ENCODE results near the gene SUPT3H.
"Not testable (repeated sequence)": the region's sequence is repeated elsewhere in the genome, so short reads cannot be mapped to it uniquely, and the experiment has no call there.

SUPT3H gene

GRCh38 chr6:45092135-45092534, 285.6 kb downstream of the SUPT3H start:
- Histone ChIP-seq H3K36me3 (ENCODE audit: insufficient read depth, low read length) (no peaks in the 10 kb centered on the region), H3K9me3 (ENCODE audit: control insufficient read depth, insufficient read depth, low read length) (no peaks in the 10 kb centered on the region), H3K9ac (ENCODE audit: low read depth, low read length) (no peak overlapping the region), H3K4me1 (ENCODE audit: insufficient read depth, low read length) (peaks cover 4% of the 10 kb centered on the region; the same call in 1 of the 2 replicates)

GRCh38 chr6:45086360-45087084, 291.2 kb downstream of the SUPT3H start:
- no peak overlapping the region for H3K9ac ChIP-seq (ENCODE audit: low read depth, low read length)
- no peaks in the 10 kb centered on the region for H3K4me1 ChIP-seq (ENCODE audit: insufficient read depth, low read length)
- no peaks in the 10 kb centered on the region for H3K9me3 ChIP-seq (ENCODE audit: control insufficient read depth, insufficient read depth, low read length)
- no peaks in the 10 kb centered on the region for H3K36me3 ChIP-seq (ENCODE audit: insufficient read depth, low read length)

DNA sequence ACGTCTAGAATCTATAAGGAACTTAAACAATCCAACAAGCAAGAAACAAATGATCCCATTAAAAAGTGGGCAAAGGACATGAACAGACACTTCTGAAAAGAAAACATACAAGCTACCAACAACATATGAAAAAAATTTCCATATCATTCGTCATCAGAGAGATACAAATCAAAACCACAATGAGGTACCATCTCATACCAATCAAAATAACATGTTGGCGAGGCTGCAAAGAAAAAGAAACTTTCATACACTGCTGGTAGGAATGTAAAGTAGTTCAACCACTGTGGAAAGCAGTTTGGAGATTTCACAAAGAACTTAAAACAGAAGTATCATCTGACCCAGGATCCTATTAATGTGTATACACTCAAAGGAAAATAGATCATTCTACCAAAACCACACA, 293.5 kb downstream of the SUPT3H start:
- H3K36me3 ChIP-seq (ENCODE audit: insufficient read depth, low read length) = no peaks in the 10 kb centered on the region
- no peak overlapping the region for H3K9ac ChIP-seq (ENCODE audit: low read depth, low read length)
- no peaks in the 10 kb centered on the region for H3K4me1 ChIP-seq (ENCODE audit: insufficient read depth, low read length)
- H3K9me3 ChIP-seq (ENCODE audit: control insufficient read depth, insufficient read depth, low read length) = no peaks in the 10 kb centered on the region; the same call in 1 of the 2 replicates

DNA sequence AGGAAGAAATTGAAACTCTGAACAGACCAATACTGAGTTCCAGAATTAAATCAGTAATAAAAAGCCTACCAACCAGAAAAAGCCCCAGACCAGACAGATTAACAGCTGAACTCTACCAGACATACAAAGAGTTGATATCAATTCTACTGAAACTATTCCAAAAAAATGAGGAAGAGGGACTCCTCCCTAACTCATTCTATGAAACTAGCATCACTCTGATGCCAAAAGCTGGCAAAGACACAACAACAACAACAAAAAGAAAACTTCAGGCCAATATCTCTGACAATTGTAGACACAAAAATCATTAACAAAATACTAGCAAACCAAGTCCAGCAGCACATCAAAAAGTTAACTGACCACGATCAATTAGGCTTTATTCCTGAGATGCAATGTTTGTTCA, 295.6 kb downstream of the SUPT3H start:
- Histone ChIP-seq H3K36me3 (ENCODE audit: insufficient read depth, low read length) (no peaks in the 10 kb centered on the region), H3K9me3 (ENCODE audit: control insufficient read depth, insufficient read depth, low read length) (no peaks in the 10 kb centered on the region; the same call in 1 of the 2 replicates), H3K4me1 (ENCODE audit: insufficient read depth, low read length) (no peaks in the 10 kb centered on the region), H3K9ac (ENCODE audit: low read depth, low read length) (no peak overlapping the region)

GRCh38 chr6:45081634-45082033, 296.1 kb downstream of the SUPT3H start:
- H3K4me1 ChIP-seq (ENCODE audit: insufficient read depth, low read length) = no peaks in the 10 kb centered on the region
- no peak overlapping the region for H3K9ac ChIP-seq (ENCODE audit: low read depth, low read length)
- no peaks in the 10 kb centered on the region for H3K36me3 ChIP-seq (ENCODE audit: insufficient read depth, low read length)
- H3K9me3 ChIP-seq (ENCODE audit: control insufficient read depth, insufficient read depth, low read length) = no peaks in the 10 kb centered on the region; the same call in 1 of the 2 replicates

- no peaks in the 10 kb centered on the region for H3K4me1 ChIP-seq (ENCODE audit: insufficient read depth, low read length)
- H3K9me3 ChIP-seq (ENCODE audit: control insufficient read depth, insufficient read depth, low read length) = no peaks in the 10 kb centered on the region; the same call in 1 of the 2 replicates
- no peak overlapping the region for H3K9ac ChIP-seq (ENCODE audit: low read depth, low read length)
- no peaks in the 10 kb centered on the region for H3K36me3 ChIP-seq (ENCODE audit: insufficient read depth, low read length)
Measured at GRCh38 chr6:45078432-45078831, 299.3 kb downstream of the SUPT3H start.

DNA sequence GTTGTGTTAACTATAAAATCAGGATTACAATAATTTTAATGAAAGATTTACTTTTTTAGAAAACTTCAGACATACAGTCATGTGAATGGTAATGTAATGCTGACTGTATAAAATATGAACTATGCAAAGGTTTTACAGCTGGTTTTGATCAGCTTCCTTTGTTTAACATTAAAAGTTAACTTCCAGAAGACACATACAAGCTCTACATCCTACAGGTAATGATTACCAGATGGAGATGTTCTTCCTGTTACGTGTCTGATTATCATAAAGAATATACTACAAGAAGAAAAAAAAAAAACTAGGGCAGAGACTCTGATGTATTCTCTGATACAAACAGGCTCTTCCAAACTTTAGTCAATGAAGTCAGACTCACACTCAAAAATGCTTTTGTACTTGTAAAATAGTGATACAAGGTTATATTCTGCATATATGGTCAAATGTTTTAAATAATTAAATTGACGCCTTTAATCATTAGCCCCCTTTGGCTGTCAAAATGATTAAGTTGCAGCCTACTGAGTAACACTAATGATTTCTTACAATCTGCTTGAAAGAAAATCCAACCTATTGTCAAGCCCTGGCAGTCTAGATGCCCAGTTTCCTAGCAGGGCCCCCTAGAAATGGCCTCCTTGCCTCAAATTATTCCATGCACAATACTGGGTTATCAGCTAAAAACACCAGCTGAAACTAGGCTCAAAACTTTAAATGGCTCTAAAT, 301.4 kb downstream of the SUPT3H start:
- Histone ChIP-seq H3K4me1 (ENCODE audit: insufficient read depth, low read length) (peaks cover 3% of the 10 kb centered on the region; the same call in 1 of the 2 replicates), H3K36me3 (ENCODE audit: insufficient read depth, low read length) (no peaks in the 10 kb centered on the region), H3K9ac (ENCODE audit: low read depth, low read length) (no peak overlapping the region), H3K9me3 (ENCODE audit: control insufficient read depth, insufficient read depth, low read length) (no peaks in the 10 kb centered on the region; the same call in 1 of the 2 replicates)

DNA sequence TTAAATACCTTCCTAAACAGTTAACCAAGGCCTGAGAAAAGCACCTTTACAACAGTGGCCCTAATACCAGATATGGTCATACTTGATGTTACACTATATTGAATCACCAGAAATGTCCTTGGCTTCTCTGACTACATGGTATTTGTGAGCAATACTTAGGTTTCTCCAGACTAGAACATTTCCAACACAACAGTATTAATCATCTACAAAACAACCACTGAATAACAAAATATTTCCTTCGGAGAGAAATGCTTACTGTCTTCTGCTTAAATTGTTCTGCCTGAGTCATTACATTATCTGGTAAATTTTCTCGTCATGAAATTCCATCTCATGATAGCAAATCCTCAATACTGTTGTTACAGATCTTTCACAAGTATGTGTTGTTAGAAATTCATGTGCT, 302.5 kb downstream of the SUPT3H start:
- Histone ChIP-seq H3K9ac (ENCODE audit: low read depth, low read length) (no peak overlapping the region), H3K4me1 (ENCODE audit: insufficient read depth, low read length) (peaks cover 3% of the 10 kb centered on the region; the same call in 1 of the 2 replicates), H3K36me3 (ENCODE audit: insufficient read depth, low read length) (no peaks in the 10 kb centered on the region), H3K9me3 (ENCODE audit: control insufficient read depth, insufficient read depth, low read length) (no peaks in the 10 kb centered on the region; the same call in 1 of the 2 replicates)

DNA sequence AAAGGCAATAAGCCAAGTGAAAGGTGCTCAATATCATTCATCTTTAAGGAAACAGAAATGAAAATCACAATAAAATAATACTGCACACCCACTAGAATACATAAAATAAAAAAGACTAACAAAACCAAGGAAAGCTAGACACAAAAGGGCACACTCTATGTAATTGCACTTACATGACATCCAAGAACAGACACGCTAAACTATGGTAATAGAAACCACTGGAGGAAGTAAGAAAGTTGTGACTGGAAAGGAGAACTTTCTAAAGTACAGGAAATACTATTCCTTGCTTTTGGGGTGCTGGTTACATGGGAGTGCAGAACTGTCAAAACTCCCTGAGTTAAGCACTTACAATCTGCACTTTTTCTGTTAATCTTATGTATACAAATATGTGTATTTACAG, 303.3 kb downstream of the SUPT3H start:
- no peaks in the 10 kb centered on the region; the same call in 1 of the 2 replicates for H3K9me3 ChIP-seq (ENCODE audit: control insufficient read depth, insufficient read depth, low read length)
- no peaks in the 10 kb centered on the region for H3K36me3 ChIP-seq (ENCODE audit: insufficient read depth, low read length)
- H3K9ac ChIP-seq (ENCODE audit: low read depth, low read length) = no peak overlapping the region
- H3K4me1 ChIP-seq (ENCODE audit: insufficient read depth, low read length) = peaks cover 3% of the 10 kb centered on the region; the same call in 1 of the 2 replicates

GRCh38 chr6:45073771-45074170, 304.0 kb downstream of the SUPT3H start:
- Histone ChIP-seq H3K9ac (ENCODE audit: low read depth, low read length) (no peak overlapping the region), H3K9me3 (ENCODE audit: control insufficient read depth, insufficient read depth, low read length) (no peaks in the 10 kb centered on the region; the same call in 1 of the 2 replicates), H3K4me1 (ENCODE audit: insufficient read depth, low read length) (peaks cover 3% of the 10 kb centered on the region; the same call in 1 of the 2 replicates), H3K36me3 (ENCODE audit: insufficient read depth, low read length) (no peaks in the 10 kb centered on the region)

DNA sequence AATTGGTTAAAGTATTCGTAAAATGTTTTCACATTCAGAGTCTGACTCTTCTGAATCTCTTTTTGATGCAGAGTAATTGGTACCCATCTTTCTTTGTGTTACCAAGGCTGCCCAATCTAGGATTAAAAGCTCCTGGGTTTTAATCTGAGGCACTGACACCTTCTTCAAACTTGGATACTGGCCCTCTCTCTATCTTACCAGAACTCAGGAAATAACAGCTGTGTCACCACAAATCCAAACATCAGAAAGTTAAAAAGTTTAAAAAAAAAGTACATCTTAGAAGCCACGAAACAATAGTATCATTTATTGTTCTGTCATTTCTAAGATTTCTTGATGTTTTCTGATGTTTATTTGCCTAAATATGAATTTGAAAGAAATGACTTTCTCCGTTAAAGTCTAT, 305.1 kb downstream of the SUPT3H start:
- Histone ChIP-seq H3K9me3 (ENCODE audit: control insufficient read depth, insufficient read depth, low read length) (no peaks in the 10 kb centered on the region), H3K9ac (ENCODE audit: low read depth, low read length) (no peak overlapping the region), H3K36me3 (ENCODE audit: insufficient read depth, low read length) (no peaks in the 10 kb centered on the region), H3K4me1 (ENCODE audit: insufficient read depth, low read length) (peaks cover 3% of the 10 kb centered on the region; the same call in 1 of the 2 replicates)

- Histone ChIP-seq H3K4me1 (ENCODE audit: insufficient read depth, low read length) (peaks cover 3% of the 10 kb centered on the region; the same call in 1 of the 2 replicates), H3K9ac (ENCODE audit: low read depth, low read length) (no peak overlapping the region), H3K36me3 (ENCODE audit: insufficient read depth, low read length) (no peaks in the 10 kb centered on the region)
Measured at GRCh38 chr6:45072016-45072415, 305.7 kb downstream of the SUPT3H start.

GRCh38 chr6:45069091-45069490, 308.6 kb downstream of the SUPT3H start:
- H3K36me3 ChIP-seq (ENCODE audit: insufficient read depth, low read length) = no peaks in the 10 kb centered on the region
- no peaks in the 10 kb centered on the region for H3K9me3 ChIP-seq (ENCODE audit: control insufficient read depth, insufficient read depth, low read length)
- no peak overlapping the region for H3K9ac ChIP-seq (ENCODE audit: low read depth, low read length)
- peaks cover 3% of the 10 kb centered on the region; the same call in 1 of the 2 replicates for H3K4me1 ChIP-seq (ENCODE audit: insufficient read depth, low read length)

More at GRCh38 chr6:45072016-45072415, 305.7 kb downstream of the SUPT3H start:
- H3K9me3 ChIP-seq (ENCODE audit: control insufficient read depth, insufficient read depth, low read length) = no peaks in the 10 kb centered on the region

DNA sequence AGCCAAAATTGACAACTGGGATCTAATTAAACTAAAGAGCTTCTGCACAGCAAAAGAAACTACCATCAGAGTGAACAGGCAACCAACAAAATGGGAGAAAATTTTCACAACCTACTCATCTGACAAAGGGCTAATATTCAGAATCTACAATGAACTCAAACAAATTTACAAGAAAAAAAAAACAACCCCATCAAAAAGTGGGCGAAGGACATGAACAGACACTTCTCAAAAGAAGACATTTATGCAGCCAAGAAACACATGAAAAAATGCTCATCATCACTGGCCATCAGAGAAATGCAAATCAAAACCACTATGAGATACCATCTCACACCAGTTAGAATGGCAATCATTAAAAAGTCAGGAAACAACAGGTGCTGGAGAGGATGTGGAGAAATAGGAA, 310.3 kb downstream of the SUPT3H start:
- H3K4me1 ChIP-seq (ENCODE audit: insufficient read depth, low read length); H3K9ac ChIP-seq (ENCODE audit: low read depth, low read length); H3K36me3 ChIP-seq (ENCODE audit: insufficient read depth, low read length); H3K9me3 ChIP-seq (ENCODE audit: control insufficient read depth, insufficient read depth, low read length): not testable (repeated sequence)

DNA sequence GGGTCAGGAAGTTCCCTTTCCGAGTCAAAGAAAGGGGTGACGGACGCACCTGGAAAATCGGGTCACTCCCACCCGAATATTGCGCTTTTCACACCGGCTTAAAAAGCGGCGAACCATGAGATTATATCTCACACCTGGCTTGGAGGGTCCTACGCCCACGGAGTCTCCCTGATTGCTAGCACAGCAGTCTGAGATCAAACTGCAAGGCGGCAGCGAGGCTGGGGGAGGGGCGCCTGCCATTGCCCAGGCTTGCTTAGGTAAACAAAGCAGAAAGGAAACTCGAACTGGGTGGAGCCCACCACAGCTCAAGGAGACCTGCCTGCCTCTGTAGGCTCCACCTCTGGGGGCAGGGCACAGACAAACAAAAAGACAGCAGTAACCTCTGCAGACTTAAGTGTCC, 315.1 kb downstream of the SUPT3H start:
- not testable (repeated sequence) for H3K36me3 ChIP-seq (ENCODE audit: insufficient read depth, low read length); H3K9me3 ChIP-seq (ENCODE audit: control insufficient read depth, insufficient read depth, low read length); H3K4me1 ChIP-seq (ENCODE audit: insufficient read depth, low read length)
- H3K9ac ChIP-seq (ENCODE audit: low read depth, low read length) = peak overlapping the region; percentile 60
